HG02798 (cell line): Measurements from ENCODE around the gene PAK4.
"Not testable (repeated sequence)": the region's sequence is repeated elsewhere in the genome, so short reads cannot be mapped to it uniquely, and the experiment has no call there.

Experiments
- ATAC-seq: cut with Tn5 transposase; IDR thresholded peaks from one replicate; pipeline ENCODE4 v1.9.1; 2021; ENCODE audit warnings: mild to moderate bottlenecking; ENCODE audit not compliant: unreplicated experiment, poor library complexity

The PAK4 gene

GRCh38 chr19:39128516-39129079, 3.0 kb downstream of the PAK4 start:
- ATAC-seq, result no peak

DNA sequence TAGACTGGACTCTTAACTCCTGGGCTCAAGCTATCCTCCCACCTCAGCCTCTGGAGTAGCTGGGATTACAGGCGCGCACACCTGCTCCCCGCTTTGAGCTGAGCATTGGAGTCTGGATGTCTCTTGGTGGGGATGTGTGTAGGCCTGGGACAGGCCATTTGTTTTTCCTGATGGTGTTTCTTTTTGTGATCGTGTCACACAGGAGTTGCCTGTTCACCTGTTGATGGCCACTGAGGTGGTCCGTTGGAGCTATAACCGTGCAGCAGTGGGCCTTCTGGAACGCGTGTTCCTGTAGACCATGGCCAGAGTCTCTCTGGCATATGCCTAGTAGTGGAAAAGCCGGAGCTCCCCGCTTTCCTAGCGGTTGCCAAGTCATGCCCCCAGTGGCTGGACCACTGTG, 3.5 kb downstream of the PAK4 start:
- no peak for ATAC-seq

GRCh38 chr19:39130337-39131254, 5.0 kb downstream of the PAK4 start:
- no peak for ATAC-seq

DNA sequence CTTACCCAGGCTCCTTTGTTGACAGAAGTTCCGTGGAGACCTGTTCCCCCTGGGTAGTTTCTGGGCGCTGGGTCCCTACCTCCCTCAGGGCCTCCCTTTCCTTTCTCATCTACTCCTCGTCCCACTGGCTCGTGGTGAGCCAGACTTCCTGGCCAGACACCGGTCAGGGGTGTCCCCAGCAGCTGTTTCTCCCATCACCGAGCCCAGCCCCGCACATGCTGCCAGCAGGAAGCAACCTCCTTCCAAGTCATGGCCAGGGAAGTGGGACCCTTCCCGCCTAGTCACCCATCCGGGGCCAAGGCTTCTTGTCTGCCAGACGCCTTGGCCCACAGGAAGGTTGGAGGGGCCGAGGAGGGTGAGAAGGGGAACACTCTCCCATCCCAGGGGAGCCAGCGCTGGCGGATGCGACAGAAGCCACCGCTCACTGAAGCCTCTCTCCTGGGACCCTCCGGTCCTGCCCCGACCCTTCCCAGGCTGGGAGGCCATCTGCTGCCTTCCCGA, 5.7 kb downstream of the PAK4 start:
- ATAC-seq, result no peak

GRCh38 chr19:39132344-39132969, 6.9 kb downstream of the PAK4 start:
- no peak for ATAC-seq

GRCh38 chr19:39133431-39134270, 8.1 kb downstream of the PAK4 start:
- no peak for ATAC-seq

GRCh38 chr19:39135701-39136100, 10.1 kb downstream of the PAK4 start:
- ATAC-seq, result no peak

DNA sequence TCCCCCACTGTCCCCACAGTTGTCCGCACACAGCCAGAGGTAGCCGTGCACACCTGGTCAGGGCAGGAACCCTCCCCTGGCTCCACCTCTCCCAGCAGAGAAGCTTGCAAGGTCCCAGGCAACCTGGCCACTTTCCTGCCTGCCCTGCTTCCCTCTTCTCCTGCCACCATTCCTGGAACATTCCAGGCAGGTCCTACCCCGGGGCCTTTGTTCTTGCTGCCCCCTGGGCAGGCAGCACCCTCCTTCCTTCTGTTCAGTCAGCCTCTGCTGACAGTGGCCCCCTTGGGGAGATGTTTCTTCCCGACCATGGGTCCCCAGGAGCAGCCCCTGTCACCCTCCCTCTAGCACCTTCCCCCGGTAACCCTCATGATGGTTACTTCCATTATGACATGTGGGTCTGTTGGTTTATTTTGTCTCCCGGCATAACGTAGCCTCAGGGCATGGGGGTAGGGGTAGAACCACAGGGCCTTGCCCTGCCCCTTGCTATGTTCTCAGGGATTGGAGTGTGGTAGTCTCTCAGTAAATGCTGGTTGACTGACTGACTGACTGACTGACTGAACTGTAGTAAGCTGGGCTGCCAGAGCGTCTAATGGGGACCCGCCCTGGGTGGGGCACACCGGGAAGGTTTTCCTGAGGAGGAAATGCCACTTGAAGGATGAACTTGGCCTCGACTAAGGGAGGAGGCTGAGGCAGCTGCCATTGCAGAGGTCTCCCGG, 10.8 kb downstream of the PAK4 start:
- no peak for ATAC-seq

- ATAC-seq, result no peak
Measured at GRCh38 chr19:39137131-39137530, 11.5 kb downstream of the PAK4 start.

DNA sequence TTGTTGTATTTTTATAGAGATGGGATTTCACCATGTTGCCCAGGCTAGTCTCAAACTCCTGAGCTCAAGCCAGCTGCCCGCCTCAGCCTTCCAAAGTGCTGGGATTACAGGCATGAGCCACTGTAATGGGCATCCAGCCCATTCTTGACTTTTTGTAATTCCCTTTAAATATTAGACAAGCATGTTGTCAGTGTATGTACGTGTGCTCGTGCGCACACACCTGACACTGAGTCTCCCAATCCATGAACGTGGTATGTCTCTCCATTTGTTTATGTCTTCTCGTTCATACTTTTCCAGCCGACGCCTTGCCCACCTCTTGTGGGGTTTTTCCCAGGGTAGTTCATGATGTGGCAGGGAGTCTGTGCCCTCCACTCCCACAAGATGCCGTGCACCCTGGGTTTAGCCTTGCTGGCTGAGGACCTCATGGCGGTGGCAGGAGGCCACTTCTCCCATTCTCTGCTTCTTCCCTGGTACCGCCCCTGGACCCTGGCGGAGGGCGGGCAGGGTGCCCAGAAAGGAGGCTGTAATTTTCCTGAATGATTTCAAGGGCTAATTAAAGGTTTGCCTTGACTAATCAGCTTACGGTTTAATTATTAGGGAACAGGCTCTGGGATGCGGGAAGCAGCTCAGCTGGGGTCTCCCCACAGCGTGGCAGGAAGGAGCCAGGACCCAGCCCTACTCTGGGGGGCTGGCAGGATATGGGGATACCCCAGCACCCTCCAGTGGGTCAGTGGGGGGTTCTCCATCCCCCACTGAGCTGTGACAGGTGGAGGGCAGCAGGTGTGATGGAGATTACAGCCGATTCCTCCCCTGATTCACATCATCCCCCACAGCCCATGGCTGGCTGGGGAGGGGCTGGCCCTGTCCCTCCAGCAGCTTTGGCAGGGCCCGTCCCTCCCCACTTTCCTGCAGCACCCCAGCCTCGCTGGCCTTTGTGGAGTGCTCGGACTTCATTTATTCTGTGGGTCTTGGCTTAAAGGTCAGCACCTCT, 12.9 kb downstream of the PAK4 start:
- ATAC-seq, result no peak

DNA sequence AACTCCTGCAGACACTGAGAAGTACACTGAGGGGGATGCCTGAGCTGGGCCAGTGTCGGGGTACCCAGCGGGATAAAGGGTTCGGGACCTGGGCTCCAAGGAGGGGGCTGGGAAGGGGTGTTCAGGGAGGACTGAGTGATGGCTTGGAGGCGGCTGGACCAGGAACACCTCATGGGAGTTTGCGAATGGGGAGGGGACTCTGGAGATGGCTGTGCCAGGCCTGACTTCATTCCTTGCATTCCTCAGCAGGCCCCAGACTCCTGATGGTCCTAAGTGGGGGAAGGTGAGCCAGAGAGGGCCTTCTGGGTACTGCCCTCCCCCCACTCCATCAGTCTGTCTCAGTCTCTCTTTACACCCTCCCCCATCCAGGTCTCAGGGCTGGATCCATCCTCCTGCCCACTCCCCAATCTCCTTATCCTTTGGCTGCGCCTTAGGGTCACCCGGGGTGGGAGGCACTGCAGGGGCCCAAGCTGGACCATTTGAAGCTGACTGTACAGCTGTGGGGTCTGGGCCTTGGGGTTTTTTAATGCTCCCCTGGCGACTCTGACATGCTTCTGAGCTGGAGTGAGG, 13.8 kb downstream of the PAK4 start:
- no peak for ATAC-seq

DNA sequence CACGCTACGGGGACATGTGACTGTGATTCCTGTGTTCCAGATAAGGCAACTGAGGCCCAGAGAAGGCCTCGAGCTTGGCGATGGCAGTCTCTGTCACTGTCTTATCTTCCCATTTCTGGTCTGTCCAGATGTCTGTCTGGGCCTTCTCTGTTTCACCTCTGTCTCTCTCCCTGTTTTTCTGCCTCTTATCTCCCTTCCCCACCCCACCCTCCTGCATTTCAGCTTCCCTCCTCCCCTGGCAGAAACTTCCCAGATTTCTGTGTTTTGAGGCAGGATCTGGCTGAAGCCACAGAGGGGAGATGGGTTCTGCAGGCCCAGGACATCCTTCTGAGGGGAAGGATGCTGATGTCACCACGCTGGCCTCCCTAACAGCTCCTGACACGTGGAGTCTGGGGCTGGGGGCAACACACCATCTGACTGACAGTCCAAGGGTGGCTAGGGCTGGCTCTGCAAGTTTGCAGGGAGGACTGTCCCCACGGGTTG, 14.4 kb downstream of the PAK4 start:
- ATAC-seq, result no peak

GRCh38 chr19:39140594-39140993, 15.0 kb downstream of the PAK4 start:
- ATAC-seq, result no peak

DNA sequence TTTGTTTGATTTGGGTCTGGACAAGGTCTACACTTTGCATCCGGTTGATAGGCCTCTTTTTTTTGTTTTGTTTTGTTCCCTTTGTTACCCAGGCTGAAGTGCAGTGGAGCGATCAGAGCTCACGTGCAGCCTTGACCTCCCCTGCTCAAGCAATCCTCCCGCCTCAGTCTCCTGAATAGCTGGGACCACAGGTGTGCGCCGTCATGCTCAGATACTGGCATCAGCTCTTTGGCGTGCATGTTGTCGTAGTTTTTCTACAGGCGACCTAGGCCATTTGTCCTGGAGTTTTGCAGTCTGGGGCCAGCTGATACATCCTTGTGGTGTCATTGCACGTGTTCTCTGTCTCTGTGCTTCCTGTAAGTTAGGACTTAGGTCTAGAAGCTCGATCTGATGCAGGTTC, 16.3 kb downstream of the PAK4 start:
- ATAC-seq, result no peak

GRCh38 chr19:39142630-39143029, 17.0 kb downstream of the PAK4 start:
- ATAC-seq, result no peak

DNA sequence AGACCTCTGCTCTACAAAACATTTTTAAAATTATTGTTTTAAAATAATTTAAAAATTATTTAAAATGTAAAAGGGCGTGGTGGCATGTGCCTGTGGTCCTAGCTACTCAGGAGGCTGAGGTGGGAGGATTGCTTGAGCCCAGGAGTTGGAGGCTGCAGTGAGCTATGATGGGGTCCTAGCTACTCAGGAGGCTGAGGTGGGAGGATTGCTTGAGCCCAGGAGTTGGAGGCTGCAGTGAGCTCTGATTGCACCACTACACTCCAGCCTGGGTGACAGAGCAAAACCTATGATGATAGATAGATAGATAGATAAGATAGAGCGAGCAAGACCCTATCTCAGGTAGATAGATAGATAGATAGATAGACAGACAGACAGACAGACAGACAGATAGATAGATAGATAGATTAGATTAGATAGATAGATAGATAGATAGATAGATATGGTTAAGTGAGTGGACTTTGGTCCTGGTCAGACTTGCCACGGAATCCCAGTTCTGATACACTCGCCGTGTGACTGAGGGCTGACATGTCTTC, 18.2 kb downstream of the PAK4 start:
- ATAC-seq, result not testable (repeated sequence)

- no peak for ATAC-seq
Measured at GRCh38 chr19:39144290-39145071, 18.9 kb downstream of the PAK4 start.
